Measurements from ENCODE around the gene WDR90.

WDR90 gene

GRCh38 chr16:610513-611381 is 38.4 kb upstream of the WDR90 start:
- H3K9me2 ChIP-seq (replicated peaks; ENCODE audit: control insufficient read depth, low read length), result no peaks in the 10 kb centered on the region
- no peak overlapping the region for H3K27ac ChIP-seq (ENCODE audit: low read depth, low read length)
- no peaks in the 10 kb centered on the region for H3K4me1 ChIP-seq (ENCODE audit: control insufficient read depth, low read length)
- no peak for TF ChIP-seq EZH2phosphoT487 (IDR thresholded peaks at IDR 0.05; ENCODE audit: borderline replicate concordance, low read length)
- TF ChIP-seq, protein P1, sequence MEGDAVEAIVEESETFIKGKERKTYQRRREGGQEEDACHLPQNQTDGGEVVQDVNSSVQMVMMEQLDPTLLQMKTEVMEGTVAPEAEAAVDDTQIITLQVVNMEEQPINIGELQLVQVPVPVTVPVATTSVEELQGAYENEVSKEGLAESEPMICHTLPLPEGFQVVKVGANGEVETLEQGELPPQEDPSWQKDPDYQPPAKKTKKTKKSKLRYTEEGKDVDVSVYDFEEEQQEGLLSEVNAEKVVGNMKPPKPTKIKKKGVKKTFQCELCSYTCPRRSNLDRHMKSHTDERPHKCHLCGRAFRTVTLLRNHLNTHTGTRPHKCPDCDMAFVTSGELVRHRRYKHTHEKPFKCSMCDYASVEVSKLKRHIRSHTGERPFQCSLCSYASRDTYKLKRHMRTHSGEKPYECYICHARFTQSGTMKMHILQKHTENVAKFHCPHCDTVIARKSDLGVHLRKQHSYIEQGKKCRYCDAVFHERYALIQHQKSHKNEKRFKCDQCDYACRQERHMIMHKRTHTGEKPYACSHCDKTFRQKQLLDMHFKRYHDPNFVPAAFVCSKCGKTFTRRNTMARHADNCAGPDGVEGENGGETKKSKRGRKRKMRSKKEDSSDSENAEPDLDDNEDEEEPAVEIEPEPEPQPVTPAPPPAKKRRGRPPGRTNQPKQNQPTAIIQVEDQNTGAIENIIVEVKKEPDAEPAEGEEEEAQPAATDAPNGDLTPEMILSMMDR (IDR thresholded peaks at IDR 0.05; ENCODE audit: low read depth, low read length, poor library complexity, severe bottlenecking), result peak; percentile 86
- H3K36me3 ChIP-seq (ENCODE audit: control insufficient read depth, low read length), result no peaks in the 10 kb centered on the region
- no peaks in the 10 kb centered on the region for H4K20me1 ChIP-seq (ENCODE audit: control insufficient read depth, insufficient read depth, low read depth, low read length)
- H3K27me3 ChIP-seq (ENCODE audit: control insufficient read depth, low read length), result no peaks in the 10 kb centered on the region
- peaks cover 7% of the 10 kb centered on the region; the same call in 1 of the 2 replicates for H3K9me3 ChIP-seq (ENCODE audit: control insufficient read depth, insufficient read depth, low read length)
- no peak overlapping the region for H3K4me3 ChIP-seq (ENCODE audit: low read length)
- H3K4me2 ChIP-seq (ENCODE audit: low read length), result no peak overlapping the region
- H3K79me2 ChIP-seq (ENCODE audit: control insufficient read depth, low read length), result 0 out of 2 replicates have a peak, but pooled peaks cover 3% of the 10 kb centered on the region
- H3F3A ChIP-seq (ENCODE audit: control insufficient read depth, insufficient read depth), result no peaks in the 10 kb centered on the region

DNA sequence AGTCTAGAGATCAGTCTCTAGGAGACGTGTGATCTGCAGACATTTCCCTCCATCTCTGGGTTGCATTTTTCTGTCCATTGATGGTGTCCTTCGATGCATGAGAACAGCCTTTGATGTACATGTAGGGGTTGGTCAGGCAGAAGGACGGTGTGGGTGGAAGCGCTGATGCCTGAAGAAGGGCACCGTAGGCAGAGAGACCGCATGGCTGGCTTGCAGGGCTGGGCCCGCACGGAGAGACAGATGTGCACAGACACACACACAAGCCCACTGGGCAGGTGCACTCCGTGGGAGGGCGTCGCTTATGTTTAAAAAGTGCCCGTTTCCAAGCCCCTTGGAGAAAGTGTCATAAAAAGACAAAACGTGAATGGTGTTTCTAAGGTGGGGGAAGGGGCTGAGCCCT is 34.0 kb upstream of the WDR90 start:
- Histone ChIP-seq H3K36me3 (ENCODE audit: control insufficient read depth, low read length) (no peaks in the 10 kb centered on the region), H4K20me1 (ENCODE audit: control insufficient read depth, insufficient read depth, low read depth, low read length) (no peaks in the 10 kb centered on the region)

GRCh38 chr16:616733-617586 is 32.2 kb upstream of the WDR90 start:
- Histone ChIP-seq H3K9me2 (replicated peaks; ENCODE audit: control insufficient read depth, low read length) (no peaks in the 10 kb centered on the region), H4K20me1 (ENCODE audit: control insufficient read depth, insufficient read depth, low read depth, low read length) (no peaks in the 10 kb centered on the region), H3K4me3 (ENCODE audit: low read length) (no peak overlapping the region), H3K27ac (ENCODE audit: low read depth, low read length) (no peak overlapping the region), H3F3A (ENCODE audit: control insufficient read depth, insufficient read depth) (no peaks in the 10 kb centered on the region), H3K79me2 (ENCODE audit: control insufficient read depth, low read length) (no peaks in the 10 kb centered on the region), H3K4me2 (ENCODE audit: low read length) (no peak overlapping the region), H3K9me3 (ENCODE audit: control insufficient read depth, insufficient read depth, low read length) (no peaks in the 10 kb centered on the region), H3K27me3 (ENCODE audit: control insufficient read depth, low read length) (no peaks in the 10 kb centered on the region), H3K36me3 (ENCODE audit: control insufficient read depth, low read length) (no peaks in the 10 kb centered on the region), H3K4me1 (ENCODE audit: control insufficient read depth, low read length) (no peaks in the 10 kb centered on the region)
- TF ChIP-seq EZH2phosphoT487 (IDR thresholded peaks at IDR 0.05; ENCODE audit: borderline replicate concordance, low read length), result no peak
- TF ChIP-seq, protein P1 (IDR thresholded peaks at IDR 0.05; ENCODE audit: low read depth, low read length, poor library complexity, severe bottlenecking), result no peak

More for the DNA sequence above, 34.0 kb upstream of the WDR90 start:
- Histone ChIP-seq H3K27me3 (ENCODE audit: control insufficient read depth, low read length) (no peaks in the 10 kb centered on the region), H3K9me2 (replicated peaks; ENCODE audit: control insufficient read depth, low read length) (no peaks in the 10 kb centered on the region), H3K4me1 (ENCODE audit: control insufficient read depth, low read length) (no peaks in the 10 kb centered on the region), H3K4me2 (ENCODE audit: low read length) (no peak overlapping the region), H3K4me3 (ENCODE audit: low read length) (no peak overlapping the region), H3K79me2 (ENCODE audit: control insufficient read depth, low read length) (no peaks in the 10 kb centered on the region), H3K27ac (ENCODE audit: low read depth, low read length) (no peak overlapping the region), H3K9me3 (ENCODE audit: control insufficient read depth, insufficient read depth, low read length) (no peaks in the 10 kb centered on the region), H3F3A (ENCODE audit: control insufficient read depth, insufficient read depth) (no peaks in the 10 kb centered on the region)
- no peak for TF ChIP-seq EZH2phosphoT487 (IDR thresholded peaks at IDR 0.05; ENCODE audit: borderline replicate concordance, low read length)
- TF ChIP-seq, protein P1 (IDR thresholded peaks at IDR 0.05; ENCODE audit: low read depth, low read length, poor library complexity, severe bottlenecking), result no peak
